ENCODE data around the gene PASD1.

Gene PASD1

DNA sequence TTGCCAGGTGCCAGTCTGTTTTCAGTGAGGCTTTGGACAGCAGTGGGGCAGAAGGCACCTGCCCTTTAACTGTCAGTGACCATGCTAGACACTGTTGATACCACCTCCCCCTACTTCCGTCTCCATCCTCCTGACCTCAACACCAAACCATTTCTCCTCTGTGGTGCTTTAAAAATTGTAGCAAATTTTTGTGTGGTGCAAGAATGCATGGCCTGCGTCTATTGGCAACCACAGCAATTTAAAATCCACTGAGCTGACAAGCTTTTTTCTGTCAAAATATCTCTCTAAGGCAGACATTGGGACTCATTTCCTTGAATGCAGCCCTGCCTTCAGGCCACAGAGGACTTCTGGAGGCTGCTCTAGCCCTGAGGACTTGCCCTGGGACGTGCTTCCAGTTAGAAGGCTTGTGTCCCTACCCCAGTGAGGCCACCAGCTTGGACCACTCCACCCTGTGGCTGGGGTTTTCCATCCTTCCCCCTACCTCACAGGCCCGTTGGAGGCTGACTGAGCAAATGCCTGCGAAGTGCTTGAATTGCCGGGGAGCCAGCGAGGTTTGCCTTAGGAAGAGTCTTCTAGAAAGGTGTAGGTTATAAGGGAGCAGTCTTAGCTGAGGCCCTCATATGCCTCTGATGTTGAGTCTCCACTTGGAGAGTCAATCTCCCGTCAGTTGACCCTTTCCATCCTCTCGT lies 138.7 kb downstream of the PASD1 start:
- Histone ChIP-seq H3K9ac (ENCODE audit: low read depth, low read length) (no peak overlapping the region), H3K27me3 (ENCODE audit: insufficient read depth, low read length) (no peaks in the 10 kb centered on the region), H3K9me3 (ENCODE audit: insufficient read depth, low read depth, low read length) (no peaks in the 10 kb centered on the region), H3K27ac (ENCODE audit: low read depth, low read length) (no peak overlapping the region), H3K36me3 (ENCODE audit: insufficient read depth, low read length) (no peaks in the 10 kb centered on the region), H3K4me1 (ENCODE audit: insufficient read depth, low read length) (no peaks in the 10 kb centered on the region), H3K4me3 (ENCODE audit: low read length) (no peak overlapping the region)
- 93% methylated on average over 8 of the region's 9 CpGs for WGBS

DNA sequence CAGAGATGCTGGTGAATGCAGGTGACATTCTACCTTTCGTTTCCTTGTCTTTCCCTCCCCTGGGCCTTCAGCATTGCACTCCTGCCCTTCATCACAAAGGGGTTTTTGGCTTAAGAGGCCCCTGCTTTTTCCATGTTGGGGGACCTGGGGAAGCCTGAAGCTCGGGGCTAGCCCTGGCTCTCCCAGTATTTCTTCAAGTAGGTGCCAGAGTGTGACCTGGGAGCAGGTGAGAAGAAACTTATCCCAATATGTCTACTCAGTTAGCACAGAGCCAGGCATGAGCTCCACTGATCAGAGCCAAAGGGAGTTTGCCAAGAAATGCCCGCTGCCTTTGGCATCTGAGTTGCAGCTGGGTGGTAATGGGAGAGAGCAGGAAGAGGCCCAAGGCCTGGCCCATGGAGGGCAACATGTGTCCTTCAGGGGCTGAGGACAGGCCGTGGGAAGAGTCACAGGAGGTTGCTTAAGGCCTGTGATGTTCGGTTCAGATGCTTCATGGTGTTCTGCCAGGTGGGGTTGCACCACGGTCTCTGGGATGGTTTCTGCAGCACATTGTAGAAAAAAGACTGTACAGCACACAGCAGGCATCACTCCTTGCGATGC lies 139.4 kb downstream of the PASD1 start:
- 94% methylated on average over 6 of the region's 7 CpGs for WGBS
- Histone ChIP-seq H3K36me3 (ENCODE audit: insufficient read depth, low read length) (no peaks in the 10 kb centered on the region), H3K9ac (ENCODE audit: low read depth, low read length) (no peak overlapping the region), H3K9me3 (ENCODE audit: insufficient read depth, low read depth, low read length) (no peaks in the 10 kb centered on the region), H3K4me3 (ENCODE audit: low read length) (no peak overlapping the region), H3K4me1 (ENCODE audit: insufficient read depth, low read length) (no peaks in the 10 kb centered on the region), H3K27ac (ENCODE audit: low read depth, low read length) (no peak overlapping the region), H3K27me3 (ENCODE audit: insufficient read depth, low read length) (no peaks in the 10 kb centered on the region)

DNA sequence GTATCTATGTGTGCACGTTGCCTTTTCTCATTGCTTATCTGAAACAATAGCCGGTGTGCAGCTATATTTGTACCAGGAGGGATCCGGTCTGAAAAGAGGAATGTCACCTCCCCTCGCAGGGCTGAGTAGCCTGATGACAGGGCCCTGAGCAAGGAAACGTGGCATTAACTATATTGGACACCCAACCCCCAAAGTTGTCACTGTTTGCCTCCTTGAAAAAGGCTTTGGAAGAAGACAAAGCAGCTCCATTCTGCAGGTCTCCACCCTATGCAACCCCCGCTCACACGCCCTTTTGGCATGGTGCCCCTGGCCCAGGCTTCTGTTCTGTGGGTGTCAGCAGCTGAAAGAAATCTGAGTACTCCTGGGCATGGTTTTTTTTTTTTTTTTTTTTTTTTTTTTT lies 140.0 kb downstream of the PASD1 start:
- no peaks in the 10 kb centered on the region for H3K4me1 ChIP-seq (ENCODE audit: insufficient read depth, low read length)
- WGBS = 88% methylated on average over 5 of the region's 7 CpGs
- no peak overlapping the region for H3K4me3 ChIP-seq (ENCODE audit: low read length)
- no peaks in the 10 kb centered on the region for H3K36me3 ChIP-seq (ENCODE audit: insufficient read depth, low read length)
- no peaks in the 10 kb centered on the region for H3K27me3 ChIP-seq (ENCODE audit: insufficient read depth, low read length)
- no peaks in the 10 kb centered on the region for H3K9me3 ChIP-seq (ENCODE audit: insufficient read depth, low read depth, low read length)
- H3K9ac ChIP-seq (ENCODE audit: low read depth, low read length) = no peak overlapping the region
- H3K27ac ChIP-seq (ENCODE audit: low read depth, low read length) = no peak overlapping the region

DNA sequence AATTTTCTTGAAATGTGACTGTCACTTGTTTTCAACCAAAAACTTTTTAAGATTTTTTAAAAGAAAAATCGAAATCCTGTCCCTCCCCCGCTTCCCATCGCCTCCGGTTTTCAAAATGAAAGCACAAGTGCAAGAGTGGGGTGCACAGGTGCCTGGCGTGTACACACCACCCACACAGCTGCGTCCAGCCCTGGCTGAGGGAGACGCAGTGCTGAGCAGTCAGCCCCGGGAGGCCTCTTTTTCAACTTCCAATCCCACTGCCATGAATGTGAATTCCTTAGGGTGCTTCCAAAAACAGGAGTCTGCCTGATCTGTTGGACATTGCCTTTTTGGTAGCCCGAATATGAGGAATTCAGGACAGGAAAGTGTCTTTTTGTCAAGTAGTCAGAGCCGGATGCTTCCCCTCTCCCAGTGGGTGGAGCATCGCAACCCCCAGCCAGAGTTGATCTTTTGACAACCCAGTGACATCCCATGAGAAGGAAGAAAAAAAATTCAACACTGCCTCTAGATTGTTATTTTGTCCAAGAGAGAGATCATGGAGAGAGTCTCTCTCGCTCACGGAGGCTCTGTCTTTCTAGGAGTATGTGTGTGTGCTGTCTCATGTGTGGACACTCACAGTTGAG lies 140.7 kb downstream of the PASD1 start:
- Histone ChIP-seq H3K4me1 (ENCODE audit: insufficient read depth, low read length) (no peaks in the 10 kb centered on the region), H3K4me3 (ENCODE audit: low read length) (no peak overlapping the region), H3K9ac (ENCODE audit: low read depth, low read length) (no peak overlapping the region), H3K36me3 (ENCODE audit: insufficient read depth, low read length) (no peaks in the 10 kb centered on the region), H3K9me3 (ENCODE audit: insufficient read depth, low read depth, low read length) (no peaks in the 10 kb centered on the region), H3K27me3 (ENCODE audit: insufficient read depth, low read length) (no peaks in the 10 kb centered on the region), H3K27ac (ENCODE audit: low read depth, low read length) (no peak overlapping the region)
- 95% methylated on average over 12 of the region's 13 CpGs for WGBS

DNA sequence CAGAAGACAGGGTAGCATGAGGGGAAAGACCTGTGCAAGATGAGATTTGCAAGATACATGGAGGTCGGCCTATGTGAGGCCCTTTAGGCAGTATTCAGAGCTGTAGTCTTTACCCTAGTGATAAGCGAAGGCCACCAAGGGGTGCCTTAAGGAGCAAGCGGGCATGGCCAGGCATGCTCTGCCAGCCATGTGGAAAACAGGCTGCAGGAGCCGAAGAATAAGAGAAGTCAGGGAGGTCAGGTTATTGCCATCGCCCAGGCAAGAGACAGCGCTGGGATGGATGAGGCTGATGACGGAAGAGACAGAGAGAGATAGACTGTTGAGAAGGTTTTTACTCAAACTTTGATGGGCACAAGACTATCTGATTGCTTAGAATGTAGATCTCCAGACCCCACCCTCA lies 145.3 kb downstream of the PASD1 start:
- H3K36me3 ChIP-seq (ENCODE audit: insufficient read depth, low read length) = no peaks in the 10 kb centered on the region
- H3K9ac ChIP-seq (ENCODE audit: low read depth, low read length) = no peak overlapping the region
- no peaks in the 10 kb centered on the region for H3K27me3 ChIP-seq (ENCODE audit: insufficient read depth, low read length)
- no peaks in the 10 kb centered on the region for H3K4me1 ChIP-seq (ENCODE audit: insufficient read depth, low read length)
- WGBS = 81% methylated on average over 7 of the region's 7 CpGs
- H3K27ac ChIP-seq (ENCODE audit: low read depth, low read length) = no peak overlapping the region
- H3K4me3 ChIP-seq (ENCODE audit: low read length) = no peak overlapping the region
- no peaks in the 10 kb centered on the region for H3K9me3 ChIP-seq (ENCODE audit: insufficient read depth, low read depth, low read length)

DNA sequence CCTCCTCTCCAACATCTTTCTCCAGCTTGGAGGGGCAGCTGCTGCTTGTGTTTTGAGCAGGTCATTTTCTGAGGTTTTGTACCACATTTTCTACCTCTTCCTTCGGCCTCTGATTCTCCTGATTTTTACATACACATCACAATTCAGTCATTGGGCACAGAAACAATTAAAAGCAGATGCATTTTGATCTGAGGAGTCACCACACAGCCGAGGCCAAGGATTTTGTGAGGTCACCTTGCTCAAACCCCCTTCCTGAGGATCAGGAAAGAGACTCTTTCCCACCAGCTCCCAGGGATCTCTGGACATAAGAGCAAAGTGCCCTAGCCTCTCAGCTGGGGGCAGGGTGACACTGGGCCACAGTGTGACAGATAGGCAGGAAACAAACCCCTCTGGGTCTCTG lies 147.0 kb downstream of the PASD1 start:
- no peaks in the 10 kb centered on the region for H3K27me3 ChIP-seq (ENCODE audit: insufficient read depth, low read length)
- no peaks in the 10 kb centered on the region for H3K9me3 ChIP-seq (ENCODE audit: insufficient read depth, low read depth, low read length)
- H3K4me3 ChIP-seq (ENCODE audit: low read length) = no peak overlapping the region
- H3K27ac ChIP-seq (ENCODE audit: low read depth, low read length) = no peak overlapping the region
- H3K36me3 ChIP-seq (ENCODE audit: insufficient read depth, low read length) = no peaks in the 10 kb centered on the region
- 94% methylated on average over 2 of the region's 2 CpGs for WGBS
- H3K9ac ChIP-seq (ENCODE audit: low read depth, low read length) = no peak overlapping the region
- 0 out of 2 replicates have a peak, but pooled peaks cover 4% of the 10 kb centered on the region for H3K4me1 ChIP-seq (ENCODE audit: insufficient read depth, low read length)

DNA sequence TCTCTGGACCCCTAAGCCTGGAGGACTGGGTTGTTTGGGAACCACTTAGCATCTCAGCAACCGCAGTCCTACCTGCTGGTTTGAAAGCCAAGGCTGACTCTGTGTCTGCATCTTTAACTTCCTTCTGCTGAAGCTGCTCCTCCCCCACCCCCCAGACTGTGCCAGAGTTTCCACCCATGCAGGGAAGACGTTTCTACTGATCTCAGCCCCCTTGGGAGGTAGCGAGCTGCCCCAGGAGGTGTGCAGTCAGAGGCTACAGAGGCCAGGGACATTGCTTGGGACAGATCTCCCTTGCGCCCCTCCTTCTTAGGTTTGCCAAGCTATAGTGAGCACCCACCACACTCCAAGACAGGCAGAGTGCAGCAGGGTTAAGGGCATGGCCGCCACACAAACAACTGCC lies 147.7 kb downstream of the PASD1 start:
- WGBS = 71% methylated on average over 5 of the region's 5 CpGs
- no peaks in the 10 kb centered on the region for H3K9me3 ChIP-seq (ENCODE audit: insufficient read depth, low read depth, low read length)
- no peak overlapping the region for H3K9ac ChIP-seq (ENCODE audit: low read depth, low read length)
- H3K27ac ChIP-seq (ENCODE audit: low read depth, low read length) = no peak overlapping the region
- 0 out of 2 replicates have a peak, but pooled peaks cover 4% of the 10 kb centered on the region for H3K4me1 ChIP-seq (ENCODE audit: insufficient read depth, low read length)
- no peak overlapping the region for H3K4me3 ChIP-seq (ENCODE audit: low read length)
- no peaks in the 10 kb centered on the region for H3K36me3 ChIP-seq (ENCODE audit: insufficient read depth, low read length)
- no peaks in the 10 kb centered on the region for H3K27me3 ChIP-seq (ENCODE audit: insufficient read depth, low read length)

DNA sequence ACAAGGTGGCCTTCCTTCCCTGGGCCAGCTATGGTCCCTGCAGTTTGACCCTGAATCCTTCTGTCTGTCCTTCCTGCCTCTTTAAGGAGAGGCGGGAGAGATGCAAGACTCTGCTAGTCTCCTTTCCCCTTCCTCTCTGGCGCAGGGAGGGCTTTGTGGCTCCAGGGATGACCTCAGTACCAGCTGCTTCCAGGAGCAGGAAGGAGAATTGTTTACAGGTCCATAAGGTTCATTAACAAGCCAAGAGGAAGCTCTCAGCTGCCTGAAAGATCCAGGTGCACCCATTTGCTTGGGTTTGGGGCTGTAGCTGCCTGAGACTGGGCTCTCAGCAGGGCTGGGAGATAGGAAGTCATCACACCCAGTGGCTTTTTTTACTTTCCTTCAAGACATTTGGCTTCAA lies 148.3 kb downstream of the PASD1 start:
- no peaks in the 10 kb centered on the region for H3K27me3 ChIP-seq (ENCODE audit: insufficient read depth, low read length)
- 0 out of 2 replicates have a peak, but pooled peaks cover 4% of the 10 kb centered on the region for H3K4me1 ChIP-seq (ENCODE audit: insufficient read depth, low read length)
- no peaks in the 10 kb centered on the region for H3K9me3 ChIP-seq (ENCODE audit: insufficient read depth, low read depth, low read length)
- 57% methylated on average over 1 of the region's 2 CpGs for WGBS
- no peak overlapping the region for H3K9ac ChIP-seq (ENCODE audit: low read depth, low read length)
- no peak overlapping the region for H3K27ac ChIP-seq (ENCODE audit: low read depth, low read length)
- no peaks in the 10 kb centered on the region for H3K36me3 ChIP-seq (ENCODE audit: insufficient read depth, low read length)
- H3K4me3 ChIP-seq (ENCODE audit: low read length) = no peak overlapping the region

DNA sequence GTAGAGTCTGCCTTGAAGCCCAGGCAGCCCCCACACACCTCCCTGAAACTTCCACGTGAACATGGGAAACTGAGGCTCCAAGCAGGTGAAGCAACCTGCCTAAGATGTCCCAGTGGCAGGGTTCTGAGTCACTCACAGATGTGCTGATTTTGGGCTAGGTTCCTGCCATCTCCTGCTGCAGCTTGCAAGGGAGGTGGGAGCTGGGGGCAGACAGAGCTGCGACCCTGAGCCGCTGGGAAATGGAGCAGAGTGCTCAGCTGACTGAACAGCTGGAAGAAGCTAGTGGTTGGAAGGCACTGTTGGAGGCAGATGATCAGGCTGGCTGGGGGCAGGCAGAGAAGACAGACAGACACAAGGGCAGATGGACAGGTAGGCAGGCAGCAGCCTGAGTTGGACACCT lies 148.8 kb downstream of the PASD1 start:
- no peaks in the 10 kb centered on the region for H3K27me3 ChIP-seq (ENCODE audit: insufficient read depth, low read length)
- no peak overlapping the region for H3K4me3 ChIP-seq (ENCODE audit: low read length)
- 79% methylated on average over 3 of the region's 3 CpGs for WGBS
- no peak overlapping the region for H3K9ac ChIP-seq (ENCODE audit: low read depth, low read length)
- H3K27ac ChIP-seq (ENCODE audit: low read depth, low read length) = no peak overlapping the region
- 0 out of 2 replicates have a peak, but pooled peaks cover 4% of the 10 kb centered on the region for H3K4me1 ChIP-seq (ENCODE audit: insufficient read depth, low read length)
- no peaks in the 10 kb centered on the region for H3K9me3 ChIP-seq (ENCODE audit: insufficient read depth, low read depth, low read length)
- no peaks in the 10 kb centered on the region for H3K36me3 ChIP-seq (ENCODE audit: insufficient read depth, low read length)

DNA sequence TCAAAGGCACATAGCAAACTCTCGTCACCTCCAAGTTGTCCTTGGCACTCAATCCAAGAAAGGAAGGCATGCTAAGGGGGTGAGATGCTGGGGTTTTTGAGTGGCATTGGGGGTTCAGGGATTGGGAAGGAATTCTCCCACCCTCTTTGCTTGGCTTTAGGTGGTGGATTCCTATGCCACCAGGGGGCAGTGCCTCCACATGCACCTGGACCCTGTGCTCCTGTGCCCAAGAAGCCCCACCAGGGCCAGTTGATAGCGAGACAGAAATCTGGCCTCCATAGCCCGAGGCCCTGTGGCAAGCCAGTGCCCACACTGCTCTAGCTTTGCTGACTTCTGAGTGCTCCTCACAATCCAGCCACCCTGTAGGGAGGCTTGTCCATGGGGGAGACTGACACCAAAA lies 150.4 kb downstream of the PASD1 start:
- WGBS = 55% methylated on average over 3 of the region's 3 CpGs

DNA sequence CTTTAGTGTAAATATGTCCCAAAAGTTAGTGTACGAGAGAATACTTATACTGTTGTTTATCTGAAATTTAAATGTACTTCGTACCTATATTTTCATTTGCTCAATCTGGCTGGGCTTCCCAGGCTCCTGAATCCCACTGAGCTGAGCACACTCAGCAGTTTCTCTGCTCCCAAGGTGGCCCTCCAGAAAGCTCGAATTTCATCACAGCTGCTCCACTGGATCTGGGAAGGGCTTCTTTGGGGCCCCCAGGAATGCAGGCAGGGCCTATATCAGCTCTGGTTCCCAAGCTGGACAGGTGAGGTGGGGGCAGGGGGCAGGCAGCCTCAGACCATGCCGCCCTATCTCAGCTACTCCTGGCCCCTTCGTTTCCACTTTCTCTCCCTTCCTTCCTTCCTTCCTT lies 150.9 kb downstream of the PASD1 start:
- Histone ChIP-seq H3K27me3 (ENCODE audit: insufficient read depth, low read length) (no peaks in the 10 kb centered on the region), H3K4me3 (ENCODE audit: low read length) (no peak overlapping the region), H3K4me1 (ENCODE audit: insufficient read depth, low read length) (0 out of 2 replicates have a peak, but pooled peaks cover 4% of the 10 kb centered on the region), H3K36me3 (ENCODE audit: insufficient read depth, low read length) (no peaks in the 10 kb centered on the region), H3K9ac (ENCODE audit: low read depth, low read length) (no peak overlapping the region), H3K9me3 (ENCODE audit: insufficient read depth, low read depth, low read length) (no peaks in the 10 kb centered on the region), H3K27ac (ENCODE audit: low read depth, low read length) (no peak overlapping the region)
- 70% methylated on average over 4 of the region's 5 CpGs for WGBS

More for the DNA sequence above, 150.4 kb downstream of the PASD1 start:
- Histone ChIP-seq H3K27ac (ENCODE audit: low read depth, low read length) (no peak overlapping the region), H3K4me3 (ENCODE audit: low read length) (no peak overlapping the region), H3K9me3 (ENCODE audit: insufficient read depth, low read depth, low read length) (no peaks in the 10 kb centered on the region), H3K27me3 (ENCODE audit: insufficient read depth, low read length) (no peaks in the 10 kb centered on the region), H3K36me3 (ENCODE audit: insufficient read depth, low read length) (no peaks in the 10 kb centered on the region), H3K9ac (ENCODE audit: low read depth, low read length) (no peak overlapping the region), H3K4me1 (ENCODE audit: insufficient read depth, low read length) (0 out of 2 replicates have a peak, but pooled peaks cover 4% of the 10 kb centered on the region)
